HepG2 (cell line): ENCODE results near the gene ZFAND3.

ENCODE experiments used
- MAF1 ChIP-seq: sonication (generic); formaldehyde crosslinking; IDR thresholded peaks from 2 replicates; pipeline ENCODE4 v1.5.0; 2020; ENCODE audit warnings: missing genetic modification reagents, borderline replicate concordance
- POLR2A ChIP-seq, 2 experiments: IDR thresholded peaks; 2 replicates each; pipeline ENCODE4 v1.6.1; 2011; ENCODE audit warnings: low read depth in 2 of 2, low read length in 2 of 2, mild to moderate bottlenecking in 1 of 2, moderate library complexity in 1 of 2; ENCODE audit not compliant: insufficient read depth in 1 of 2
- ZNF572 ChIP-seq: sonication (generic); formaldehyde crosslinking; IDR thresholded peaks from 2 replicates; pipeline ENCODE4 v1.5.1; 2020; ENCODE audit warnings: mild to moderate bottlenecking, missing genetic modification reagents

GRCh38 chr6:37987559-37987958 is 168.0 kb downstream of the ZFAND3 start:
- TF ChIP-seq POLR2A (IDR thresholded peaks at IDR 0.05; ENCODE audit: insufficient read depth in 1 of 2, low read depth in 2 of 2, low read length in 2 of 2) (no peak), MAF1 (CRISPR knock-in tag) (no peak), ZNF572 (CRISPR knock-in tag) (no peak)
